ENCODE data around the gene SH2B2. TPM values are rescaled to one million over a fixed set of nuclear protein-coding genes. Genes with fewer than 3 reads are reported as not detected.

SH2B2 gene
- total RNA-seq, 4 donors from 2014 or later = 32.7 to 62.0 (median 43.5) TPM

DNA sequence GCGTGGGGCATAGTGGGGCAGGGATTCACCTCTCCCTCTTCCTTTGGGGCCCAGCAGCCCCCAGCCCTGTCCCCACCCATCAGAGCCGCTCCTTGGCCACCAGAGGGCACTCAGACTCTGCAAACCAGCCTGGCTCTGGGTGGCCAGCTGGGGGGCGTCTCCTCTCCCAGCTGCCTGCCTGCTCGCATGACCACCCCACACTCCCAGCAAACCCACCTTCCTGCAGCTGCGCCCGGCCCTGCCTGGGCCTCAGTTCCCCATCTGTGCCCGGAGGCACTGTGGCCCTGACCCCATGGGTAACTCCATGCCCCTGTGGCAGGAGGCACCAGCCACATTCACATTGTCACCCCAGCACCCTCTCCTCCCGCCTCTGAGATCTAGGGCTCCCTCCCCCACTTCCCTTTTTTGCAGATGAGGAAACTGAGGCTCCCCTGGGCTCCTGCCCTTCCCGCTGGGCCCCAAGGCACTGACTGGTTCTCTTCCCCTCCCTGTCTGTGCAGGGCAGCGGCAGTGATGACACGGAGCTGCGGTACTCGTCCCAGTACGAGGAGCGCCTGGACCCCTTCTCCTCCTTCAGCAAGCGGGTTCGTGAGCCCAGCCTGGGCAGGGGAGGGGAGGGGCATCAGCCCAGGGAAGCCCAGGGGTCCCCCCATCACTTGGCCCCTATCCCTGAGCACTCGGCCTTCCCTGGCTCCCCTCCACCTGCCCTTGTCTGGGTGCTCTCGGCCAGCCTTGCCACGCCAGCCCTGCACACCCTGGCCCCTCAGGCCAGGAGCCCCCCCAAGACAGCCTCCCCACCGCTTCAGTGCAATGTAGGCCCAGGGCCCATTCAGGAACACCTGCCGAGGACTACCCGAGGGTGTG is 6.9 kb upstream of the SH2B2 start:
- no peaks in the 10 kb centered on the region for H3K9me3 ChIP-seq
- H3K27me3 ChIP-seq = no peaks in the 10 kb centered on the region
- no peak overlapping the region for H3K27ac ChIP-seq
- in situ Hi-C loops (cut with MboI; ENCODE audit: low sequenced_read_pairs in 4 of 4) (loop anchor here (5.0 to 10.0 kb wide), 2 partner anchors 113 to 595 kb away; no protein-coding TSS in a partner anchor), intact Hi-C loops (cut with DNase I; ENCODE audit: low total_unique reads) (loop anchor here (1.0 to 10.0 kb wide), 2 partner anchors 111 to 915 kb away; partner anchors contain the start of gene COL26A1)
- peak; percentile 56 to 82 for ATAC-seq
- H3K36me3 ChIP-seq = no peaks in the 10 kb centered on the region
- no peak overlapping the region for H3K4me3 ChIP-seq
- peak in 1 of 2 donors; percentile 37 for DNase-seq
- peaks cover 0 to 6% of the 10 kb centered on the region in 2 donors for H3K4me1 ChIP-seq
- TF ChIP-seq, protein P1, sequence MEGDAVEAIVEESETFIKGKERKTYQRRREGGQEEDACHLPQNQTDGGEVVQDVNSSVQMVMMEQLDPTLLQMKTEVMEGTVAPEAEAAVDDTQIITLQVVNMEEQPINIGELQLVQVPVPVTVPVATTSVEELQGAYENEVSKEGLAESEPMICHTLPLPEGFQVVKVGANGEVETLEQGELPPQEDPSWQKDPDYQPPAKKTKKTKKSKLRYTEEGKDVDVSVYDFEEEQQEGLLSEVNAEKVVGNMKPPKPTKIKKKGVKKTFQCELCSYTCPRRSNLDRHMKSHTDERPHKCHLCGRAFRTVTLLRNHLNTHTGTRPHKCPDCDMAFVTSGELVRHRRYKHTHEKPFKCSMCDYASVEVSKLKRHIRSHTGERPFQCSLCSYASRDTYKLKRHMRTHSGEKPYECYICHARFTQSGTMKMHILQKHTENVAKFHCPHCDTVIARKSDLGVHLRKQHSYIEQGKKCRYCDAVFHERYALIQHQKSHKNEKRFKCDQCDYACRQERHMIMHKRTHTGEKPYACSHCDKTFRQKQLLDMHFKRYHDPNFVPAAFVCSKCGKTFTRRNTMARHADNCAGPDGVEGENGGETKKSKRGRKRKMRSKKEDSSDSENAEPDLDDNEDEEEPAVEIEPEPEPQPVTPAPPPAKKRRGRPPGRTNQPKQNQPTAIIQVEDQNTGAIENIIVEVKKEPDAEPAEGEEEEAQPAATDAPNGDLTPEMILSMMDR (IDR thresholded peaks at IDR 0.05 in 4 of 5, conservative IDR thresholded peaks at IDR 0.05 in 1 of 5) = peak; percentile 86 to 95 (median 94)
- TF ChIP-seq POLR2A (IDR thresholded peaks at IDR 0.05) = no peak

- no peak for TF ChIP-seq POLR2A (IDR thresholded peaks at IDR 0.05)
- TF ChIP-seq, protein P1 (IDR thresholded peaks at IDR 0.05 in 4 of 5, conservative IDR thresholded peaks at IDR 0.05 in 1 of 5) = no peak
- ATAC-seq (no peak), DNase-seq (no peak)
- intact Hi-C loops (cut with DNase I; ENCODE audit: low total_unique reads) (no loop called here), in situ Hi-C loops (cut with MboI; ENCODE audit: low sequenced_read_pairs in 4 of 4) (loop anchor here (5.0 kb wide), 1 partner anchor 112 kb away; no protein-coding TSS in a partner anchor)
- Histone ChIP-seq H3K27ac (no peak overlapping the region), H3K36me3 (no peaks in the 10 kb centered on the region), H3K4me1 (peaks cover 6 to 11% of the 10 kb centered on the region in 2 donors), H3K27me3 (no peaks in the 10 kb centered on the region), H3K9me3 (no peaks in the 10 kb centered on the region), H3K4me3 (no peak overlapping the region)
These were observed 6.1 kb upstream of the SH2B2 start for GRCh38 chr7:102280521-102280920.

DNA sequence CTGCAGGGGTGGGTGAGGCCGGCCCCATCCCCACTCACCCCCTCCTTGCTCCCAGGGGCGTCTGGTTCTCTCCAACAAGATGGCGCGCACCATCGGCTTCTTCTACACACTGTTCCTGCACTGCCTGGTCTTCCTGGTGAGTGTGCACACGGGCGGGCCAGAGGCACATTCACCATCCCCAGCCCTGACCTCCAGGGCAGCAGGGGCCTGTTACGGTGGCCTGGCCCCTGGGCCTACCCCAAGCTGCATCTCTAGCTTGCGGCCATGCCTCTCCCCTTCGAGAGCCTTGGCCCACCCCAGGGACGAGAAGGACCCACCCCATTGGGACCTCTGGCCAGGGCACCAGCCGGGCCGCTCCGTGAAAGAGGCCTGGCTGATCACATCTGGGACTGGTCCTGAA is 4.9 kb upstream of the SH2B2 start:
- ATAC-seq (no peak), DNase-seq (no peak)
- no peaks in the 10 kb centered on the region for H3K36me3 ChIP-seq
- H3K4me1 ChIP-seq = peaks cover 12 to 17% of the 10 kb centered on the region in 2 donors
- no peak overlapping the region for H3K27ac ChIP-seq
- in situ Hi-C loops (cut with MboI; ENCODE audit: low sequenced_read_pairs in 4 of 4) (loop anchor here (5.0 kb wide), 1 partner anchor 111 kb away; no protein-coding TSS in a partner anchor), intact Hi-C loops (cut with DNase I; ENCODE audit: low total_unique reads) (no loop called here)
- TF ChIP-seq POLR2A (IDR thresholded peaks at IDR 0.05) = no peak
- TF ChIP-seq, protein P1 (IDR thresholded peaks at IDR 0.05 in 4 of 5, conservative IDR thresholded peaks at IDR 0.05 in 1 of 5) = no peak
- H3K4me3 ChIP-seq = no peak overlapping the region
- no peaks in the 10 kb centered on the region for H3K27me3 ChIP-seq
- H3K9me3 ChIP-seq = no peaks in the 10 kb centered on the region

DNA sequence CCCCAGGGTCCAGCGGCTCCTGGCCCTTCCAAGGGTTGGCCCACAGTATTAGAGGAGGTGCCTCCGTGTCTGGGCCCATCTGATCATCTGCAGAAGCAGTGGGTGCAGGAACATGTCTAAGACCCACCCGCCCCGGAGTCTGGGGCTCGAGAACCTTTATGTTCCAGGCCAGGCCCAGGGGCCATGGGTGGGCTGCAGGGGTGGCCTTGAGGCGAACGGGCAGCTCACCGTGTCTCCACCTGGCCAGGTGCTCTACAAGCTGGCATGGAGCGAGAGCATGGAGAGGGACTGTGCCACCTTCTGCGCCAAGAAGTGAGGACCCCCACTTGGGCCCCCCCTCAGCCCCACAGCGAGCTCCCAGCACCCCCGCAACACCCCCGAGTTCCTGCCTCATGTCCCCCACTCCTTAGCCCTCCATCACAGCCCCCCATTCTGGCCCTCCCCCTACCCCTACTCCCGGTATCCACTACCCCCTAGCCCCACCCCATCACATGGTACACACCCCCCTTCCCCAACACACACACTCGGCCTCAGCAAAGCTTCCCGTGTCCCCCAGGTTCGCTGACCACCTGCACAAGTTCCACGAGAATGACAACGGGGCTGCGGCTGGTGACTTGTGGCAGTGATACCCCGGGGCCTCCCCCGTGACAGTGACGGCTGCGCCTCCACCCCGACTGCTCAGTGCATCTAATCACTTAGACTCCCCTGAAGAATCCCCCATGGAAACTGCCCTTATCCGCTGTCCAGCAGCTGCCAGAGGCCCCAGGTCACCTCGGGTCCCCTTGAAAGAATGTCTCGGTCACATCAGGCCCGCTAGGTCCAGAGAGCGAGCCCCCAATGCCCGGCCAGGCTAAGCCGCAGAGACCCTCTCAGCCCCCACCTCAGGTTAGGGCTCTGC is 4.0 kb upstream of the SH2B2 start:
- no peak for TF ChIP-seq POLR2A (IDR thresholded peaks at IDR 0.05)
- TF ChIP-seq, protein P1 (IDR thresholded peaks at IDR 0.05 in 4 of 5, conservative IDR thresholded peaks at IDR 0.05 in 1 of 5) = no peak
- no peak for DNase-seq
- H3K36me3 ChIP-seq = no peaks in the 10 kb centered on the region
- intact Hi-C loops (cut with DNase I; ENCODE audit: low total_unique reads) (no loop called here), in situ Hi-C loops (cut with MboI; ENCODE audit: low sequenced_read_pairs in 4 of 4) (loop anchor here (5.0 kb wide), 1 partner anchor 110 kb away; no protein-coding TSS in a partner anchor)
- H3K4me1 ChIP-seq = peaks cover 12 to 19% of the 10 kb centered on the region in 2 donors
- H3K4me3 ChIP-seq = no peak overlapping the region
- H3K9me3 ChIP-seq = no peaks in the 10 kb centered on the region
- ATAC-seq = no peak
- no peaks in the 10 kb centered on the region for H3K27me3 ChIP-seq
- no peak overlapping the region for H3K27ac ChIP-seq

Data from gastrocnemius medialis (tissue), 4 donors.